ENCODE results near the gene B3GAT2.
A peak's percentile ranks its signal among the peaks of the same experiment; 100 is the strongest.

B3GAT2 gene

GRCh38 chr6:70894001-70894400 is 62.9 kb downstream of the B3GAT2 start:
- no peak for DNase-seq

GRCh38 chr6:70889270-70889669 is 67.6 kb downstream of the B3GAT2 start:
- DNase-seq: no peak

- DNase-seq: no peak
Observed at GRCh38 chr6:70886661-70887060, 70.2 kb downstream of the B3GAT2 start.

GRCh38 chr6:70886071-70886470 is 70.8 kb downstream of the B3GAT2 start:
- DNase-seq: no peak

GRCh38 chr6:70884074-70884983 is 72.5 kb downstream of the B3GAT2 start:
- peak; percentile 52 for DNase-seq

- DNase-seq: no peak
Observed at GRCh38 chr6:70879496-70879895, 77.4 kb downstream of the B3GAT2 start.

GRCh38 chr6:70874181-70874913 is 82.5 kb downstream of the B3GAT2 start:
- DNase-seq: no peak

GRCh38 chr6:70872469-70872868 is 84.4 kb downstream of the B3GAT2 start:
- no peak for DNase-seq

GRCh38 chr6:70864401-70864800 is 92.5 kb downstream of the B3GAT2 start:
- DNase-seq: no peak

GRCh38 chr6:70863343-70863742 is 93.5 kb downstream of the B3GAT2 start:
- no peak for DNase-seq

- no peak for DNase-seq
Observed at GRCh38 chr6:70860920-70861319, 95.9 kb downstream of the B3GAT2 start.

GRCh38 chr6:70860045-70860444 is 96.8 kb downstream of the B3GAT2 start:
- no peak for DNase-seq

GRCh38 chr6:70857387-70858077 is 99.3 kb downstream of the B3GAT2 start:
- DNase-seq: no peak

- DNase-seq: no peak
Observed at GRCh38 chr6:70852667-70853246, 104.1 kb downstream of the B3GAT2 start.

- no peak for DNase-seq
Observed at GRCh38 chr6:70849348-70850069, 107.4 kb downstream of the B3GAT2 start.

- no peak for DNase-seq
Observed at GRCh38 chr6:70847106-70848084, 109.5 kb downstream of the B3GAT2 start.

GRCh38 chr6:70846207-70846835 is 110.5 kb downstream of the B3GAT2 start:
- no peak for DNase-seq

GRCh38 chr6:70844301-70844700 is 112.6 kb downstream of the B3GAT2 start:
- no peak for DNase-seq

- DNase-seq: no peak
Observed at GRCh38 chr6:70843328-70843918, 113.4 kb downstream of the B3GAT2 start.

- no peak for DNase-seq
Observed at GRCh38 chr6:70842541-70842940, 114.3 kb downstream of the B3GAT2 start.
